ENCODE results near the gene RADIL.

Gene RADIL

DNA sequence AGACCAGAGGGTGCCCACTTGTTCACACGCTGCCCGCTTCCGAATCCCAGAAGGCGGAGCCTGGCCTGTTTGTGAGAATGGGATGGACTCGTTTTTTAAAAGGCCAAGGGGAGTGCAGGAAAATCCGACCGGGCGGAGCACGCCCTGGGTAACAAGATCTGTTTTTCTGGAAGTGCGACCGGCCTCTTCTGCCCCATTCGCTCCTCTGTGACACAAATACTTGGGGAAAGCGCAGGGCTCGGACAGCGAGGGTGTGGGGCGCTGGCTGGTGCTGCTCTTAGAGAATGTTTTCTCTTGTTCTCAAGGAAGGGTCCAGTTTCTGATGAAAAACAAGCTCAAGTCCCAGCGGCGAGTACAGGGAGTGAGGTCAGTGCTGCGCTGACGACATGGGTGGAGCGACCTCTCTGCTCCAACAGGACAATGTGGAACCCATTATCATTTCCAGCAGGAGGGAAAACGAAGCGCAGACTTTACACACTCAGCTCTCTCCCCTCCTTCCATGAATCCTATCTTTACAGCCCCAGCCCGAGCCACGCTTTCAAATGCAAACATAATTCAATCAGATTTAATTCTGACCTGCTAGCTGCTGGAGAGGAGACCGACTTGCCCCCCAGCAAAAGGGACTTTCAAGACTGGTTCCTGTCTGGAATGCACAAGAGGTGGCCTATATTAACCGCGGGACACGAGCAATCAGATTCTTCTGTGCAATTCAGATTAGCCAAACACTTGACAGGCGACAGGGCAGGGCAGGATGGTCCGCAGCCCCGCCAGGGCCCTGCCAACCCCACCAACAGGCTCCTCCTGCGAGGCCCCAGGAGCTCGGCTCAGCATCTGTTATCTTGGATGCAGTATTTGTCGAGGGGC, 1.1 kb downstream of the RADIL start:
- DNase-seq = no peak

GRCh38 chr7:4880218-4880617, 3.3 kb downstream of the RADIL start:
- DNase-seq = no peak

- DNase-seq = no peak
These were observed 4.0 kb downstream of the RADIL start for GRCh38 chr7:4879396-4880081.

DNA sequence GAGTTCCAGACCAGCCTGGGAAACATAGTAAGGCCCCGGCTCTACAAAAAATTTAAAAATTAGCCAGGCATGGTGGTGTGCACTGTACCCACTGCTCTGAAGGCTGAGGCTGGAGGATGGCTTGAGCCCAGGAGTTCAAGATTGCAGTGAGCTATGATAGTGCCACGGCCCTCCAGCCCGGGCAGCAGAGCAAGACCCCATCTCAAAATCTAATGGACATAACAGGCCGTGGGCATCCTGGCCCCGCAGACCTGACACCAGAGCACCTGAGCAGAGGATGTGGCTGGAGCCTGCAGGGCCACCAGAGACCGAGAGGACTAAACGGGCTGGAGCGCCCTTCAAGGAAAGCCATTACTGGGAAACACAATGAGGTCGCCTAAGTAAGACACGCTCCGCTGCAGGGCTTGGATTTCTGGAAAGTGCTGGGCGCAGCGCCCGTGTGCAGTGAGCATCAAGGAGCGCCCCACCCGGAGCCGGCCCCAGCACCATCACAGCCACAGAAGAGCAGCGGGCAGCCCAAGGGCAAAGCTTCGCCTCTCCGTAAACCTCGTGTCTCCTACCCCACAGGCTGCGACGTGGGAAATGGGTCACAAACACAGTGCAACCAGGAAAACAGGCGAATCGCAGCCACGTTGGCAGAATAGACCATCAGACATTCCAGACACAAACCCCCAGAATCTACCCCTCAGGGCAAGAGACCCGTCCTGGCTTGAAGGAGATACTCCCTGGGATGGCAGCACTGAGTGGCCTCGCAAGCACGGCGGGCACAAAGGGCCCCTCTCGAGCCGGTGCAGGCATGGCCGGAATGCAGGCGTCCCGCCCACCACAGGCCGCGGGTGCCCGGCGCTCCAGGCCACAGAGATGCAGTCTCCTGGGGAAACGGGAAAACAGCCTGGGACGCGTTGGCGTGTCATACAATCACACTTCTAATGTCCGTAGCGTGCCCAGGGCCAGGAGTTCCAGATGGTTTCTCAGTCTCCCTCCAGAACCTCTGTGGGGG, 4.9 kb downstream of the RADIL start:
- no peak for DNase-seq

GRCh38 chr7:4876586-4876985, 6.9 kb downstream of the RADIL start:
- DNase-seq = no peak

GRCh38 chr7:4875391-4875790, 8.1 kb downstream of the RADIL start:
- DNase-seq = no peak

- no peak for DNase-seq
These were observed 10.2 kb downstream of the RADIL start for GRCh38 chr7:4873071-4873944.

- no peak for DNase-seq
These were observed 11.4 kb downstream of the RADIL start for GRCh38 chr7:4871930-4872675.

GRCh38 chr7:4871056-4871680, 12.3 kb downstream of the RADIL start:
- DNase-seq = no peak

DNA sequence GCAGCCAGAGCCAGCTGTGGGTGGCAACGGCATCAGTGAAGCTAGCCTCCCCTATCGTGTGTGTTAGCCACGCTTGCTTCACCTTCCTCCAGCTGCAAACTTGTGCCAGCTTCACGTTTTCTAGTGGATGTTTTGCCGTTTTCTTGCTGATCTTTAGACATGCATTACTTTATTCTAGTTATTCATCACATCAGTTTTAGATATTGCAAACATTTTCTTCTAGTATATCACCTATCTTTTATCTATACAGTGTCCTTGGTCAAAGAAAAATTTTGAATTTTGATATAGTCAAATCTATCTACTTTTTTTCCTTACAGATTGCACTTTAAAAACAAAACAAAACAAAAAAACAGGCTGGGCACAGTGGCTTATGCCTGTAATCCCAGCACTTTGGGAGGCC, 15.0 kb downstream of the RADIL start:
- DNase-seq = no peak

- no peak for DNase-seq
These were observed 16.7 kb downstream of the RADIL start for GRCh38 chr7:4866528-4867496.

GRCh38 chr7:4862156-4862555, 21.4 kb downstream of the RADIL start:
- DNase-seq = no peak

- no peak for DNase-seq
These were observed 21.8 kb downstream of the RADIL start, which contains the start of gene PAPOLB for GRCh38 chr7:4861673-4862072. PAPOLB (minus strand) TSS chr7:4862030; CDS start chr7:4861810, 220 bp downstream.

DNA sequence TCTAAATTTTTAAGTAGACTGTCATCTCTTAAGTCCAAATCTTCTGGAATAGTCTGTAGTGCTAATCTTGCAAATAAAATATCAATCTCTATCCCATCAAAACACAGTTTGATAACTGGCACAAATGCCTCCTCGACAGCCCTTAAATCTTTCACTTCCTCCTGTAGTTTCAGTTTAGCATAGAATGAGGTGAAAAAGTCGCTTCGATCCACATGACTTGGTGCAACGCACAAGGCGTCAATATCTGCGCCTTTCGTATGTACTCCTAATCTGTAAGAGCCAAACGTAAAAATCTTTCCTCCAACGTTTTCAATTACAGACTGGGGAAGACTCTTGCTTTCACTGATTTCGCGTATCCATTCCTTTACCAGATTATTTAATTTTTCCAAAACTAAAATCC, 22.3 kb downstream of the RADIL start:
- DNase-seq = no peak

- no peak for DNase-seq
These were observed 26.3 kb downstream of the RADIL start for GRCh38 chr7:4857189-4857588.

DNA sequence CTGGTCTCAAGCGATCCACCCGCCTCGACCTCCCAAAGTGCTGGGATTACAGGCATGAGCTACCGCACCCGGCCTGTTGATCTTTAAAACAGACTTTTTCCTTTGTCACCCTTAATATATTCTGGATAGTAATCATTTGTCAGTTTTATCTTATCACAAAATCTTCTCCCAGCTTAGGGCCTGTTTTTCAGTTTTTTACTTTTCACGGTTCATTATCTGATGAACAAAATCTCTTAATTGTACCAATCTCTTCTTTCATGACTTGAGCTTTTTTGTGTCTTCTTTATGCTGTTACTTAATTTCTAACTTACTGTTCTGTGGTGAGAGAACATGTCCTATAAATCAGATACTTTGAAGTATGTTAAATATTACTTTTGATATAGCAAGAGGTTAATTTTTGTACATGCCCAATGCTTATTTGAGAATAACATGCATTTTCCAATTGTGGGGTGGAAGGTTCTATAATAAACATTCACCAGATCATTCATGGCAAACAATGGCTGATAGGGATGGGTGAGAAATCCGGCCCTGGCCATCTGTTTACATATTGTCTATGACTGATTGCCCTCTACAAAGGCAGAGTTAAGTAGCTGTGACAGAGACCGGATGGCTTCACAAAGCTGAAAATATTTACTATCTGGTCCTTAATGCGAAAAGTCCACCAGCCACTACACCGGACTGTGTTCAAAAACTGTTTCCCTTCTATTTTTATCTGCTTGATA, 27.0 kb downstream of the RADIL start:
- DNase-seq = no peak

GRCh38 chr7:4854916-4855315, 28.6 kb downstream of the RADIL start:
- DNase-seq = no peak
